Measurements from ENCODE around the gene GTF2IRD1. TPM values are rescaled to one million over a fixed set of nuclear protein-coding genes. Genes with fewer than 3 reads are reported as not detected.

The GTF2IRD1 gene
- total RNA-seq, 1 experiment from 2014 or later = 34.3 TPM

DNA sequence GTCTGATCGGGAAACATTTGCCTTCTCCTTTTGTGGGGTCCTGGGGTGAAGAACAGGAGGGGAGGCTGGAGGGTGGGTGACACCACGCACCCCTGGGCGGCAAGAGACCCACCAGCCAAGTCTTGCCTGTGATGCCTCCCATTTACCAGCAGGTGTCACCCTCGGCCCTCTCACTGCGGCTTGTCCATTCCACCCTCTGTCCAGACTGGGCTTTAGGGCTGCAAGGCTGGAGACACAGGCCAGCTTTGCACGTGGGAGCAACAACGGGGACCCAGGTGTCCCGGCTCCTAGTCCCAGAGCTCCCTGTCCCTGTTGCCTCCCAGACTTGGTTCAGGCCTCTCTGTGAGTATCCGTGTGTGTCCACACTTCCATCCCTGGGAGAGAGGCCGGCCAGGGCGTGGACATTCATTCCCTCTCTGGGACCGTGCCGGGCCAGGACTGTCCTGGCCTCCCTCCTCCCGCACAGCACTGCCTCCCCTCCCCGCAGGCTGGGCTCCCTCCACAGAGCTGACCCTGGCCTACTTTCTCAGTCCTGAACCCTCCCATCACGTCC, 36.2 kb upstream of the GTF2IRD1 start:
- no peaks in the 10 kb centered on the region for H3K4me1 ChIP-seq (ENCODE audit: insufficient read depth, low read length)
- Mint-ChIP-seq H3K4me1 (peaks cover 0 to 2% of the 10 kb centered on the region in 2 experiments; a peak in 1 of 4 replicates), H3K4me3 (no peak overlapping the region), H3K27ac (peak overlapping the region in 1 of 3 experiments; percentile 76; a peak in 1 of 7 replicates), H3K9me3 (no peaks in the 10 kb centered on the region; a peak in 3 of 5 replicates), H3K27me3 (ENCODE audit: low read depth) (no peaks in the 10 kb centered on the region; the same call in 1 of the 2 replicates), H3K36me3 (ENCODE audit: insufficient read depth in 1 of 3, low read depth in 3 of 3) (peaks cover 0 to 1% (median 0%) of the 10 kb centered on the region in 3 experiments; a peak in 1 of 7 replicates)
- no peaks in the 10 kb centered on the region for H3K9me3 ChIP-seq (ENCODE audit: control insufficient read depth, low read depth, low read length)
- H3K23ac ChIP-seq (ENCODE audit: insufficient read length, low read depth, low read length) = no peak overlapping the region
- no peak overlapping the region for H3T11ph ChIP-seq (ENCODE audit: low read length)
- H3K27ac ChIP-seq (ENCODE audit: insufficient read length, low read depth, low read length) = no peak overlapping the region
- H3K4ac ChIP-seq (ENCODE audit: low read depth, low read length) = no peak overlapping the region
- peak; percentile 97 for TF ChIP-seq CTCF (conservative IDR thresholded peaks at IDR 0.05)
- no peak overlapping the region for H2AK5ac ChIP-seq (ENCODE audit: insufficient read length, low read length)
- no peaks in the 10 kb centered on the region for H3K23me2 ChIP-seq (ENCODE audit: insufficient read length, low read depth, low read length, poor library complexity, severe bottlenecking)
- no peak overlapping the region for H2BK12ac ChIP-seq (ENCODE audit: insufficient read length, low read depth, low read length)
- H3K56ac ChIP-seq (ENCODE audit: insufficient read length, low read depth, low read length) = no peak overlapping the region
- WGBS (ENCODE audit: extremely low coverage, insufficient read length, low lambda C conversion rate) = no CpG with 5 or more reads among the region's 16 CpGs
- no peak overlapping the region for H2BK5ac ChIP-seq (ENCODE audit: insufficient read length, low read length)
- H4K5ac ChIP-seq (ENCODE audit: insufficient read length, low read depth, low read length) = no peak overlapping the region
- H2BK20ac ChIP-seq (ENCODE audit: low read depth, low read length, poor library complexity, severe bottlenecking) = no peak overlapping the region
- H2BK15ac ChIP-seq (ENCODE audit: low read depth, low read length) = no peak overlapping the region
- peak; percentile 83 for DNase-seq
- H2AFZ ChIP-seq (ENCODE audit: low read length) = no peak overlapping the region
- H4K91ac ChIP-seq (ENCODE audit: insufficient read length, low read depth, low read length) = no peak overlapping the region
- no peak overlapping the region for H3K9ac ChIP-seq (ENCODE audit: extremely low read depth, insufficient read length, low read length)
- H3K79me1 ChIP-seq (ENCODE audit: insufficient read depth, low read depth, low read length, poor library complexity, severe bottlenecking) = no peaks in the 10 kb centered on the region
- H3K14ac ChIP-seq (ENCODE audit: insufficient read depth, low read length) = no peak overlapping the region; the same call in 1 of the 2 replicates
- H4K8ac ChIP-seq (replicated peaks; ENCODE audit: insufficient read length, low read depth, low read length) = no peak overlapping the region
- no peak overlapping the region for H2BK120ac ChIP-seq (ENCODE audit: low read depth, low read length, poor library complexity, severe bottlenecking)
- no peak overlapping the region for H3K18ac ChIP-seq (ENCODE audit: insufficient read length, low read depth, low read length)
- no peaks in the 10 kb centered on the region for H4K20me1 ChIP-seq (ENCODE audit: control insufficient read depth, insufficient read depth, insufficient read length)
- H3K27me3 ChIP-seq (ENCODE audit: insufficient read depth, low read length) = no peaks in the 10 kb centered on the region
- H3K79me2 ChIP-seq (ENCODE audit: insufficient read depth, low read length) = no peaks in the 10 kb centered on the region
- no peak overlapping the region for H3K4me2 ChIP-seq (ENCODE audit: insufficient read depth, insufficient read length, low read length)

Measured in H9 (cell line).